ENCODE data around the gene CYBA.

Gene CYBA

GRCh38 chr16:88601313-88602036 is 49.4 kb downstream of the CYBA start:
- Histone ChIP-seq H3K36me3 (ENCODE audit: control insufficient read depth in 1 of 2, insufficient read depth in 2 of 2, low read length in 2 of 2) (peaks cover 37 to 72% of the 10 kb centered on the region in 2 donors), H3K27ac (ENCODE audit: low read depth, low read length) (no peak overlapping the region), H3K9ac (ENCODE audit: low read depth in 1 of 2, low read length in 2 of 2) (no peak overlapping the region), H3K9me3 (ENCODE audit: control insufficient read depth in 1 of 2, low read length in 2 of 2) (no peaks in the 10 kb centered on the region), H3K27me3 (ENCODE audit: control insufficient read depth in 1 of 2, insufficient read depth in 2 of 2, low read length in 2 of 2) (no peaks in the 10 kb centered on the region), H3K4me1 (ENCODE audit: control insufficient read depth in 1 of 2, insufficient read depth in 2 of 2, low read length in 2 of 2) (peaks cover 0 to 5% of the 10 kb centered on the region in 2 donors), H3K4me3 (ENCODE audit: low read depth in 1 of 2, low read length in 2 of 2) (no peak overlapping the region)

DNA sequence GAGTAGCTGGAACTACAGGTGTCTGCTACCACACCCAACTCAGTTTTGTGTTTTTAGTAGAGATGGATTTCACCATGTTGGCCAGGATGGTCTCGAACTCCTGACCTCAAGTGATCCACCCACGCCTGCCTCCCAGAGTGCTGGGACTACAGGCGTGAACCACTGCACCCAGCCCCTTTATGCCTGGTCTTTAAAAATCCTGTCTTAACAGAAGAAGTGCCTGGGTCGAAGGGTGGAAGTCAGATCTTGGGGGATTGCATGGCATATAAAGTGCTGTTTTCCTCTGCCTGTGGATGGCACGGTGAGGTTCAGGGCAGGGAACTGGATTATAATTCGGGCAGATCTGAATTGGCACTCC is 50.3 kb downstream of the CYBA start:
- peaks cover 0 to 5% of the 10 kb centered on the region in 2 donors for H3K4me1 ChIP-seq (ENCODE audit: control insufficient read depth in 1 of 2, insufficient read depth in 2 of 2, low read length in 2 of 2)
- no peak overlapping the region for H3K9ac ChIP-seq (ENCODE audit: low read depth in 1 of 2, low read length in 2 of 2)
- H3K27me3 ChIP-seq (ENCODE audit: control insufficient read depth in 1 of 2, insufficient read depth in 2 of 2, low read length in 2 of 2): no peaks in the 10 kb centered on the region
- H3K9me3 ChIP-seq (ENCODE audit: control insufficient read depth in 1 of 2, low read length in 2 of 2): no peaks in the 10 kb centered on the region
- no peak overlapping the region for H3K4me3 ChIP-seq (ENCODE audit: low read depth in 1 of 2, low read length in 2 of 2)
- H3K36me3 ChIP-seq (ENCODE audit: control insufficient read depth in 1 of 2, insufficient read depth in 2 of 2, low read length in 2 of 2): peaks cover 28 to 63% of the 10 kb centered on the region in 2 donors
- H3K27ac ChIP-seq (ENCODE audit: low read depth, low read length): no peak overlapping the region

DNA sequence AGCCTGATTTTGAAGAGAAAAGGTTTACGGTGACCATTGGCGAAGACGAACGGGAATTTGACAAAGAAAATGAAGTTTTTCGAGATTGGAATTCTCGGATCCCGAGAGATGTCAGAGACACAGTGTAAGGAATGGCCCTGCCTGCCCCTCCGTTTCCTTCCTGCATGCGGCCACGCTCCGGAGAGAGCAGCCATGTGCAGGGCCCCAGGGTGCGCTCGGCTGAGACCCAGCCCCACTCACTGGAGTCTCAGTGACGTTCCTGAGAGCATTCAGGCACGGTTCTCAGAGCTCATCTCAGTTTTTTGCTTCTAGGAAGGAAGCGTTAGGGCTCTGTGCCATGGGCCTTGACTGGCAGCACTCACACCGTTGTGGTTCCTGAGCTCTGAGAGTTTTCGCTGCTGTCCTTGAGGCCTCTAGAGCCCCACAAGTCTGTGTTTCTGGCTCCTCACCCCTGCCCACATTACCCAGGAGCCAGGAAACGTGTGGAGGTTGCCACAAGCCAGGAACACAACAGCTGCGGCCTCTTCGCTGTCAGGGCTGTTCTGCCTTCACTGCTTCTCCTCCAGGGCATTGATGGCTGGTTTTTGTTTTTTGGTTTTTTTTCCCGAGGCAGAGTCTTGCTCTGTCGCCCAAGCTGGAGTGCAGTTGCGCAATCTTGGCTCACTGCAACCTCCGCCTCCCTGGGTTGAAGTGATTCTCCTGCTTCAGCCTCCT is 50.9 kb downstream of the CYBA start:
- Histone ChIP-seq H3K27ac (ENCODE audit: low read depth, low read length) (no peak overlapping the region), H3K4me1 (ENCODE audit: control insufficient read depth in 1 of 2, insufficient read depth in 2 of 2, low read length in 2 of 2) (peaks cover 0 to 5% of the 10 kb centered on the region in 2 donors), H3K9me3 (ENCODE audit: control insufficient read depth in 1 of 2, low read length in 2 of 2) (no peaks in the 10 kb centered on the region), H3K36me3 (ENCODE audit: control insufficient read depth in 1 of 2, insufficient read depth in 2 of 2, low read length in 2 of 2) (peaks cover 25 to 57% of the 10 kb centered on the region in 2 donors), H3K27me3 (ENCODE audit: control insufficient read depth in 1 of 2, insufficient read depth in 2 of 2, low read length in 2 of 2) (no peaks in the 10 kb centered on the region), H3K9ac (ENCODE audit: low read depth in 1 of 2, low read length in 2 of 2) (no peak overlapping the region), H3K4me3 (ENCODE audit: low read depth in 1 of 2, low read length in 2 of 2) (no peak overlapping the region)

- Histone ChIP-seq H3K9ac (ENCODE audit: low read depth in 1 of 2, low read length in 2 of 2) (no peak overlapping the region), H3K27me3 (ENCODE audit: control insufficient read depth in 1 of 2, insufficient read depth in 2 of 2, low read length in 2 of 2) (no peaks in the 10 kb centered on the region), H3K4me3 (ENCODE audit: low read depth in 1 of 2, low read length in 2 of 2) (no peak overlapping the region), H3K36me3 (ENCODE audit: control insufficient read depth in 1 of 2, insufficient read depth in 2 of 2, low read length in 2 of 2) (peaks cover 25 to 52% of the 10 kb centered on the region in 2 donors), H3K27ac (ENCODE audit: low read depth, low read length) (no peak overlapping the region), H3K9me3 (ENCODE audit: control insufficient read depth in 1 of 2, low read length in 2 of 2) (no peaks in the 10 kb centered on the region), H3K4me1 (ENCODE audit: control insufficient read depth in 1 of 2, insufficient read depth in 2 of 2, low read length in 2 of 2) (peaks cover 0 to 5% of the 10 kb centered on the region in 2 donors)
These were observed 51.6 kb downstream of the CYBA start for GRCh38 chr16:88599092-88599733.

- Histone ChIP-seq H3K27me3 (ENCODE audit: control insufficient read depth in 1 of 2, insufficient read depth in 2 of 2, low read length in 2 of 2) (no peaks in the 10 kb centered on the region), H3K9ac (ENCODE audit: low read depth in 1 of 2, low read length in 2 of 2) (no peak overlapping the region), H3K36me3 (ENCODE audit: control insufficient read depth in 1 of 2, insufficient read depth in 2 of 2, low read length in 2 of 2) (peaks cover 27 to 58% of the 10 kb centered on the region in 2 donors), H3K4me1 (ENCODE audit: control insufficient read depth in 1 of 2, insufficient read depth in 2 of 2, low read length in 2 of 2) (peaks cover 0 to 5% of the 10 kb centered on the region in 2 donors), H3K4me3 (ENCODE audit: low read depth in 1 of 2, low read length in 2 of 2) (no peak overlapping the region), H3K9me3 (ENCODE audit: control insufficient read depth in 1 of 2, low read length in 2 of 2) (no peaks in the 10 kb centered on the region), H3K27ac (ENCODE audit: low read depth, low read length) (no peak overlapping the region)
These were observed 52.9 kb downstream of the CYBA start for GRCh38 chr16:88597856-88598491.

GRCh38 chr16:88596483-88596882 is 54.4 kb downstream of the CYBA start:
- H3K36me3 ChIP-seq (ENCODE audit: control insufficient read depth in 1 of 2, insufficient read depth in 2 of 2, low read length in 2 of 2): peaks cover 24 to 53% of the 10 kb centered on the region in 2 donors
- H3K27ac ChIP-seq (ENCODE audit: low read depth, low read length): no peak overlapping the region
- no peak overlapping the region for H3K4me3 ChIP-seq (ENCODE audit: low read depth in 1 of 2, low read length in 2 of 2)
- H3K9ac ChIP-seq (ENCODE audit: low read depth in 1 of 2, low read length in 2 of 2): no peak overlapping the region
- H3K9me3 ChIP-seq (ENCODE audit: control insufficient read depth in 1 of 2, low read length in 2 of 2): no peaks in the 10 kb centered on the region
- H3K4me1 ChIP-seq (ENCODE audit: control insufficient read depth in 1 of 2, insufficient read depth in 2 of 2, low read length in 2 of 2): peaks cover 0 to 5% of the 10 kb centered on the region in 2 donors
- H3K27me3 ChIP-seq (ENCODE audit: control insufficient read depth in 1 of 2, insufficient read depth in 2 of 2, low read length in 2 of 2): no peaks in the 10 kb centered on the region

GRCh38 chr16:88595921-88596320 is 54.9 kb downstream of the CYBA start:
- peaks cover 0 to 5% of the 10 kb centered on the region in 2 donors for H3K4me1 ChIP-seq (ENCODE audit: control insufficient read depth in 1 of 2, insufficient read depth in 2 of 2, low read length in 2 of 2)
- no peaks in the 10 kb centered on the region for H3K27me3 ChIP-seq (ENCODE audit: control insufficient read depth in 1 of 2, insufficient read depth in 2 of 2, low read length in 2 of 2)
- peaks cover 19 to 48% of the 10 kb centered on the region in 2 donors for H3K36me3 ChIP-seq (ENCODE audit: control insufficient read depth in 1 of 2, insufficient read depth in 2 of 2, low read length in 2 of 2)
- no peak overlapping the region for H3K4me3 ChIP-seq (ENCODE audit: low read depth in 1 of 2, low read length in 2 of 2)
- no peak overlapping the region for H3K27ac ChIP-seq (ENCODE audit: low read depth, low read length)
- H3K9me3 ChIP-seq (ENCODE audit: control insufficient read depth in 1 of 2, low read length in 2 of 2): no peaks in the 10 kb centered on the region
- H3K9ac ChIP-seq (ENCODE audit: low read depth in 1 of 2, low read length in 2 of 2): no peak overlapping the region

DNA sequence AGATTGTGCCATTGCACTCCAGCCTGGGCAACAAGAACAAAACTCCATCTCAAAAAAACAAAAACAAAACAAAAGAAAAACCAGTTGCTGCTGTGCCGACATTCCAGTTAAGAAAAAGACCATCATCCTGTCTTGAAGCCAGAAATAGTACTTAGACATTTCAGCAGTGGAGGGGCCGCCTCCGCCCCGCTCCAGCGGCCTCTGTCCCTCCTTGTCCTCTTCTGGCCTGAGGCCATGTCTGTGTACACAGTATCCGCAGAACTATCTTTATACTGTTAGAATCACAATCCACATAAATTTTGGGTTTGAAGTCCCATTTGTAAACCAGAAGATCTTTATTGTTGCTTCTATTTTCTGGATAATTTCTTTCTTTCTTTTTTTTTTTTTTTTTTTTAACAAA is 55.8 kb downstream of the CYBA start:
- Histone ChIP-seq H3K4me1 (ENCODE audit: control insufficient read depth in 1 of 2, insufficient read depth in 2 of 2, low read length in 2 of 2) (peaks cover 0 to 4% of the 10 kb centered on the region in 2 donors), H3K36me3 (ENCODE audit: control insufficient read depth in 1 of 2, insufficient read depth in 2 of 2, low read length in 2 of 2) (peaks cover 17 to 43% of the 10 kb centered on the region in 2 donors), H3K4me3 (ENCODE audit: low read depth in 1 of 2, low read length in 2 of 2) (no peak overlapping the region), H3K27me3 (ENCODE audit: control insufficient read depth in 1 of 2, insufficient read depth in 2 of 2, low read length in 2 of 2) (no peaks in the 10 kb centered on the region), H3K9me3 (ENCODE audit: control insufficient read depth in 1 of 2, low read length in 2 of 2) (no peaks in the 10 kb centered on the region), H3K9ac (ENCODE audit: low read depth in 1 of 2, low read length in 2 of 2) (no peak overlapping the region), H3K27ac (ENCODE audit: low read depth, low read length) (no peak overlapping the region)

- H3K4me1 ChIP-seq (ENCODE audit: control insufficient read depth in 1 of 2, insufficient read depth in 2 of 2, low read length in 2 of 2): no peaks in the 10 kb centered on the region
- no peaks in the 10 kb centered on the region for H3K27me3 ChIP-seq (ENCODE audit: control insufficient read depth in 1 of 2, insufficient read depth in 2 of 2, low read length in 2 of 2)
- no peak overlapping the region for H3K9ac ChIP-seq (ENCODE audit: low read depth in 1 of 2, low read length in 2 of 2)
- peaks cover 14 to 43% of the 10 kb centered on the region in 2 donors for H3K36me3 ChIP-seq (ENCODE audit: control insufficient read depth in 1 of 2, insufficient read depth in 2 of 2, low read length in 2 of 2)
- no peaks in the 10 kb centered on the region for H3K9me3 ChIP-seq (ENCODE audit: control insufficient read depth in 1 of 2, low read length in 2 of 2)
- H3K27ac ChIP-seq (ENCODE audit: low read depth, low read length): no peak overlapping the region
- no peak overlapping the region for H3K4me3 ChIP-seq (ENCODE audit: low read depth in 1 of 2, low read length in 2 of 2)
These were observed 56.9 kb downstream of the CYBA start for GRCh38 chr16:88593910-88594309.

- Histone ChIP-seq H3K4me1 (ENCODE audit: control insufficient read depth in 1 of 2, insufficient read depth in 2 of 2, low read length in 2 of 2) (no peaks in the 10 kb centered on the region), H3K9ac (ENCODE audit: low read depth in 1 of 2, low read length in 2 of 2) (no peak overlapping the region), H3K27me3 (ENCODE audit: control insufficient read depth in 1 of 2, insufficient read depth in 2 of 2, low read length in 2 of 2) (no peaks in the 10 kb centered on the region), H3K9me3 (ENCODE audit: control insufficient read depth in 1 of 2, low read length in 2 of 2) (no peaks in the 10 kb centered on the region), H3K36me3 (ENCODE audit: control insufficient read depth in 1 of 2, insufficient read depth in 2 of 2, low read length in 2 of 2) (peaks cover 17 to 43% of the 10 kb centered on the region in 2 donors), H3K27ac (ENCODE audit: low read depth, low read length) (no peak overlapping the region), H3K4me3 (ENCODE audit: low read depth in 1 of 2, low read length in 2 of 2) (no peak overlapping the region)
These were observed 57.4 kb downstream of the CYBA start for GRCh38 chr16:88593489-88593888.

Measured in duodenal mucosa (tissue), 2 donors.